Measurements from ENCODE around the gene C12orf75. TPM values are rescaled to one million over a fixed set of nuclear protein-coding genes. Genes with fewer than 3 reads are reported as not detected.

The C12orf75 gene
- polyA plus RNA-seq, 3 donors = 60.8 to 89.2 (median 71.7) TPM

Other genes starting within 250 kb of the C12orf75 start
- gene ALDH1L2, start 246.2 kb upstream of the C12orf75 start, polyA plus RNA-seq (ENCODE audit: insufficient read length in 3 of 3) = 1 to 10 TPM in 1 of 3 donors, under 1 TPM in 2; 0.53 to 1.5 (median 0.78) TPM
- gene WASHC4, start 223.0 kb upstream of the C12orf75 start, polyA plus RNA-seq (ENCODE audit: insufficient read length in 3 of 3) = 10 to 100 TPM; 46.8 to 71.0 (median 63.0) TPM
- 100 to 1,000 TPM in 1 of 3 donors, 10 to 100 TPM in 2; 75.9 to 101 (median 87.0) TPM for gene APPL2, start 94.5 kb upstream of the C12orf75 start, polyA plus RNA-seq (ENCODE audit: insufficient read length in 3 of 3)

Measured in renal cortex interstitium (tissue), 3 donors.